ENCODE data around the gene P3H2. TPM values are rescaled to one million over a fixed set of nuclear protein-coding genes. Genes with fewer than 3 reads are reported as not detected.

Gene P3H2
- total RNA-seq, 1 donor from 2014 or later: 19.8 TPM

DNA sequence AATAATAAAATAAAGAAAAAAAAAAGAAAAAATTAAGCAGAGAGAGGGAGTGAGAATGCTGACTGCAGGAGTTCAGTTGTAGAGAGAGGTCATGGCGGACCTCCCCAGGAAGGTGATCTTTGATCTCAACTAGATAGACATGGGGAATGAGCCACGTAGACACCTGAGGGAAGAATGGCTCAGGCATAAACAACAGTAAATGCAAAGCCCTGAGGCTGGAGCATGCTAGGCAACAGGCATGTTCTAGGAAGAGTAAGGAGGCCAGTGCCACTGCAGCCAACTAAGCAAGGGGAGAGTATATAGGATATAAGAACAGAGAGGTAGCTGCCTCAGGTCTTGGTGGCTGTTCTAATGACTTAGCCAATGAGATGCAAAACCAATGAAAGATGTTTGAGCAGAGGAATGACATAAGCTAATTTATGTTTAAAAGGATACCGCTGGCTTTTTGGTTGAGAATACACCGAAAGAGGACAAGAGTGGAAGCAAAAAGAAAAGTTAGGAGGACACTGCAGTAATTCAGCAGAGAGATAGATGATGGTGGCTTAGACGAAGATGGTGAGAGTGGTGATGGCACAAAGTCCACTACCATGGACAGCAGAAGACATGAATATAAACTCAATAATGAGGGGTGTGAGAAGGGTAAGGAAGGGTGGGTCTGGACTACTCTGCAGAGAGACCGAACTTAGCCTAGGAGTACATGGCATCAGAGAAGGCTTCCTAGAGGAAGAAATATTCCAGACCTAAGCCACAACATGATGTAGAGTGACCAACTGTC is 174.6 kb downstream of the P3H2 start:
- H3K9ac ChIP-seq (ENCODE audit: low read depth in 1 of 3, low read length in 3 of 3): no peak overlapping the region
- H3K9me3 ChIP-seq (ENCODE audit: control insufficient read depth in 3 of 3, low read length in 3 of 3): no peaks in the 10 kb centered on the region
- no peak overlapping the region for H3K27ac ChIP-seq (ENCODE audit: low read depth, low read length)
- H3K36me3 ChIP-seq (ENCODE audit: control insufficient read depth in 3 of 3, insufficient read depth in 3 of 3, low read length in 3 of 3): no peaks in the 10 kb centered on the region
- no peaks in the 10 kb centered on the region for H3K4me1 ChIP-seq (ENCODE audit: control insufficient read depth in 3 of 3, insufficient read depth in 3 of 3, low read length in 3 of 3)
- no peak overlapping the region for H3K4me3 ChIP-seq (ENCODE audit: low read length in 3 of 3)
- H3K27me3 ChIP-seq (ENCODE audit: control insufficient read depth in 3 of 3, insufficient read depth in 3 of 3, low read length in 3 of 3): no peaks in the 10 kb centered on the region

DNA sequence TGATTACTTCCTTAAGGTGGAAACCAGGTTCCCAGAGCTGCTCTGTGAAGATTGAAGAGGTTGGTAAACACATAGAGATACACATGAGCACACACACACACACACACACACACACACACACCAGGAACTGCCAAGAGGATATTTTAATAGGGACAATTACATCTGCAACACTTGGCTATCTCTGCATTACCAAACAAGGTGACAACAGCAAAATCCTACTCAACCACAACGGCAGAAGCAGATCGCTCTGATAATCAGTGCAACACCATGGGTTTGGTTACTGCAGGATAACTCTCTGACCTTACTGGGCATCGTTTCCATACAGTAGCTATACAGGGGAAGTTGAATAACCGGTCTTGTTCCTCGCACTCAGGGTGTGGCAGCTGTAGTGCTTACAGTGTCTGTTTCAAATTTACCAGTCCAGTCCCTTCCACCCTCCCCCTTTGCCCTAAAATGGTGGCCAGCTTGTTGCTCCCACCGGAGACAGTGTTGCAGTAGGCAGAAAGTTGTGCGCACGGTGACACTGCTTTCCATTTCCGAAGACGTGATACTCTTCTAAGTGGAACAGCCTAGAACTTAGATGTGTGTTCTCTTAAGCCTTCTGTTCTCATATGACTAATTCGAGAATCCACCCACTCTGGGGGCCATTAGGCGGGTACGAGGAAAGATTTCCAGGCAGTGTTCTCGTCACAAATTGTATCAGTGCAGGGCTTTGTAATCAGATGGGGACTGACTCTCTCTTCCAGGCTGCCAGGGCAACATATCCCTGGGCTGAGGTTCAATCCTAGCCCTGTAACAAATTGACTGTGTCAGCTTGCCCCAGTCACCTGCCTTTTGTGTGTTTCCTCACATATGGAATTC is 176.2 kb downstream of the P3H2 start:
- no peaks in the 10 kb centered on the region for H3K36me3 ChIP-seq (ENCODE audit: control insufficient read depth in 3 of 3, insufficient read depth in 3 of 3, low read length in 3 of 3)
- no peak overlapping the region for H3K27ac ChIP-seq (ENCODE audit: low read depth, low read length)
- no peaks in the 10 kb centered on the region for H3K4me1 ChIP-seq (ENCODE audit: control insufficient read depth in 3 of 3, insufficient read depth in 3 of 3, low read length in 3 of 3)
- H3K9me3 ChIP-seq (ENCODE audit: control insufficient read depth in 3 of 3, low read length in 3 of 3): no peaks in the 10 kb centered on the region
- no peak overlapping the region for H3K4me3 ChIP-seq (ENCODE audit: low read length in 3 of 3)
- H3K9ac ChIP-seq (ENCODE audit: low read depth in 1 of 3, low read length in 3 of 3): no peak overlapping the region
- H3K27me3 ChIP-seq (ENCODE audit: control insufficient read depth in 3 of 3, insufficient read depth in 3 of 3, low read length in 3 of 3): no peaks in the 10 kb centered on the region

GRCh38 chr3:189942948-189943347 is 177.7 kb downstream of the P3H2 start:
- Histone ChIP-seq H3K9me3 (ENCODE audit: control insufficient read depth in 3 of 3, low read length in 3 of 3) (no peaks in the 10 kb centered on the region), H3K36me3 (ENCODE audit: control insufficient read depth in 3 of 3, insufficient read depth in 3 of 3, low read length in 3 of 3) (no peaks in the 10 kb centered on the region), H3K4me3 (ENCODE audit: low read length in 3 of 3) (no peak overlapping the region), H3K4me1 (ENCODE audit: control insufficient read depth in 3 of 3, insufficient read depth in 3 of 3, low read length in 3 of 3) (no peaks in the 10 kb centered on the region), H3K9ac (ENCODE audit: low read depth in 1 of 3, low read length in 3 of 3) (no peak overlapping the region), H3K27ac (ENCODE audit: low read depth, low read length) (no peak overlapping the region), H3K27me3 (ENCODE audit: control insufficient read depth in 3 of 3, insufficient read depth in 3 of 3, low read length in 3 of 3) (no peaks in the 10 kb centered on the region)

GRCh38 chr3:189941679-189942078 is 179.0 kb downstream of the P3H2 start:
- Histone ChIP-seq H3K9ac (ENCODE audit: low read depth in 1 of 3, low read length in 3 of 3) (no peak overlapping the region), H3K27ac (ENCODE audit: low read depth, low read length) (no peak overlapping the region), H3K4me3 (ENCODE audit: low read length in 3 of 3) (no peak overlapping the region), H3K27me3 (ENCODE audit: control insufficient read depth in 3 of 3, insufficient read depth in 3 of 3, low read length in 3 of 3) (no peaks in the 10 kb centered on the region), H3K36me3 (ENCODE audit: control insufficient read depth in 3 of 3, insufficient read depth in 3 of 3, low read length in 3 of 3) (no peaks in the 10 kb centered on the region), H3K4me1 (ENCODE audit: control insufficient read depth in 3 of 3, insufficient read depth in 3 of 3, low read length in 3 of 3) (no peaks in the 10 kb centered on the region), H3K9me3 (ENCODE audit: control insufficient read depth in 3 of 3, low read length in 3 of 3) (no peaks in the 10 kb centered on the region)

DNA sequence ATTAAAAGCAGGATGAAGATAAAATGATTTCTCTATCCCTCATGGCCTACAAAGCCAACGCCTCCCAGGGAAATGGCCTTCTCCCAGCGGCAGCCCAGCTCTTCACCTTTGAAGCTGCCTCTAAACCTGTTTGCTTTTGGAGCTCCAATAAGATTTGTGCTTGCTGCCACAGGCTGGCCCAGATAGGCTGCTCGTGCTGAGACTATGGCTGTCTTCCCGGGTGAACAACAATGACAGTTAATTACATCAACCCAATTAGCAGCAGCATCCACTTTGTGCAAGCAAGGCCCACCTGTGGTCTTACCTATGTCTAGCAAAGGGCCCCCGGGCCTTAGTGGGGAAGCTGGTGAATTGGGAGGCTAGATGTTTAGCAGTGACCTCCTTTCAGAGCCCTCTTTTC is 179.6 kb downstream of the P3H2 start:
- no peaks in the 10 kb centered on the region for H3K27me3 ChIP-seq (ENCODE audit: control insufficient read depth in 3 of 3, insufficient read depth in 3 of 3, low read length in 3 of 3)
- H3K36me3 ChIP-seq (ENCODE audit: control insufficient read depth in 3 of 3, insufficient read depth in 3 of 3, low read length in 3 of 3): no peaks in the 10 kb centered on the region
- H3K4me3 ChIP-seq (ENCODE audit: low read length in 3 of 3): no peak overlapping the region
- no peak overlapping the region for H3K27ac ChIP-seq (ENCODE audit: low read depth, low read length)
- H3K4me1 ChIP-seq (ENCODE audit: control insufficient read depth in 3 of 3, insufficient read depth in 3 of 3, low read length in 3 of 3): no peaks in the 10 kb centered on the region
- no peak overlapping the region for H3K9ac ChIP-seq (ENCODE audit: low read depth in 1 of 3, low read length in 3 of 3)
- H3K9me3 ChIP-seq (ENCODE audit: control insufficient read depth in 3 of 3, low read length in 3 of 3): no peaks in the 10 kb centered on the region

- Histone ChIP-seq H3K27me3 (ENCODE audit: control insufficient read depth in 3 of 3, insufficient read depth in 3 of 3, low read length in 3 of 3) (no peaks in the 10 kb centered on the region), H3K9ac (ENCODE audit: low read depth in 1 of 3, low read length in 3 of 3) (no peak overlapping the region), H3K4me1 (ENCODE audit: control insufficient read depth in 3 of 3, insufficient read depth in 3 of 3, low read length in 3 of 3) (no peaks in the 10 kb centered on the region), H3K4me3 (ENCODE audit: low read length in 3 of 3) (no peak overlapping the region), H3K36me3 (ENCODE audit: control insufficient read depth in 3 of 3, insufficient read depth in 3 of 3, low read length in 3 of 3) (no peaks in the 10 kb centered on the region), H3K27ac (ENCODE audit: low read depth, low read length) (no peak overlapping the region), H3K9me3 (ENCODE audit: control insufficient read depth in 3 of 3, low read length in 3 of 3) (no peaks in the 10 kb centered on the region)
Observed at GRCh38 chr3:189937302-189938127, 183.2 kb downstream of the P3H2 start.

- Histone ChIP-seq H3K9ac (ENCODE audit: low read depth in 1 of 3, low read length in 3 of 3) (no peak overlapping the region), H3K27me3 (ENCODE audit: control insufficient read depth in 3 of 3, insufficient read depth in 3 of 3, low read length in 3 of 3) (no peaks in the 10 kb centered on the region), H3K36me3 (ENCODE audit: control insufficient read depth in 3 of 3, insufficient read depth in 3 of 3, low read length in 3 of 3) (no peaks in the 10 kb centered on the region), H3K27ac (ENCODE audit: low read depth, low read length) (no peak overlapping the region), H3K4me3 (ENCODE audit: low read length in 3 of 3) (no peak overlapping the region), H3K4me1 (ENCODE audit: control insufficient read depth in 3 of 3, insufficient read depth in 3 of 3, low read length in 3 of 3) (no peaks in the 10 kb centered on the region), H3K9me3 (ENCODE audit: control insufficient read depth in 3 of 3, low read length in 3 of 3) (no peaks in the 10 kb centered on the region)
Observed at GRCh38 chr3:189936201-189936945, 184.3 kb downstream of the P3H2 start.

GRCh38 chr3:189927975-189928895 is 192.5 kb downstream of the P3H2 start:
- no peaks in the 10 kb centered on the region for H3K9me3 ChIP-seq (ENCODE audit: control insufficient read depth in 3 of 3, low read length in 3 of 3)
- H3K4me3 ChIP-seq (ENCODE audit: low read length in 3 of 3): no peak overlapping the region
- H3K9ac ChIP-seq (ENCODE audit: low read depth in 1 of 3, low read length in 3 of 3): no peak overlapping the region
- no peaks in the 10 kb centered on the region for H3K36me3 ChIP-seq (ENCODE audit: control insufficient read depth in 3 of 3, insufficient read depth in 3 of 3, low read length in 3 of 3)
- H3K27ac ChIP-seq (ENCODE audit: low read depth, low read length): no peak overlapping the region
- H3K27me3 ChIP-seq (ENCODE audit: control insufficient read depth in 3 of 3, insufficient read depth in 3 of 3, low read length in 3 of 3): no peaks in the 10 kb centered on the region
- H3K4me1 ChIP-seq (ENCODE audit: control insufficient read depth in 3 of 3, insufficient read depth in 3 of 3, low read length in 3 of 3): no peaks in the 10 kb centered on the region

DNA sequence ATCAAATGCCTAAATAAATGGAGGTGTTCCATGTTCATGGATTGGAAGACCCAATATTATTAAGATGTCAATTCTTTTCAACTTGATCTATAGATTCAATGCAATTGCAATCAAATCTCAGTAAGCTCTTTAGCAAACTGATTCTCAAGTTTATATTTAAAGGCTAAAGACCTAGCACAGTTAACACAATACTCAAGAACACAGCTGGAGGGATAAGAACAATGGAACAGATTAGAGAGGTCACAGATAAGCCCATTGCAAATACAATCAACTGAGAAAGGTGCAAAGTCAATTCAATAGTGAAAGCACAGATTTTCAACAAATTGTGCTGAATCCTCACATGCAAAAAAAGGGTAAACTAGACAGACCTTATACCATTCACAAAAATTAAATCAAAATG is 198.9 kb downstream of the P3H2 start:
- H3K4me3 ChIP-seq (ENCODE audit: low read length in 3 of 3): no peak overlapping the region
- H3K27me3 ChIP-seq (ENCODE audit: control insufficient read depth in 3 of 3, insufficient read depth in 3 of 3, low read length in 3 of 3): no peaks in the 10 kb centered on the region
- no peaks in the 10 kb centered on the region for H3K4me1 ChIP-seq (ENCODE audit: control insufficient read depth in 3 of 3, insufficient read depth in 3 of 3, low read length in 3 of 3)
- H3K9me3 ChIP-seq (ENCODE audit: control insufficient read depth in 3 of 3, low read length in 3 of 3): peaks cover 0 to 3% (median 2%) of the 10 kb centered on the region in 3 donors
- H3K36me3 ChIP-seq (ENCODE audit: control insufficient read depth in 3 of 3, insufficient read depth in 3 of 3, low read length in 3 of 3): no peaks in the 10 kb centered on the region
- no peak overlapping the region for H3K27ac ChIP-seq (ENCODE audit: low read depth, low read length)
- H3K9ac ChIP-seq (ENCODE audit: low read depth in 1 of 3, low read length in 3 of 3): no peak overlapping the region

All from skeletal muscle tissue (tissue), 4 donors.